Lung (tissue), 12 donors: ENCODE results near the gene PSRC1. TPM values are rescaled to one million over a fixed set of nuclear protein-coding genes. Genes with fewer than 3 reads are reported as not detected.
A peak's percentile ranks its signal among the peaks of the same experiment; 100 is the strongest.
"Not testable (repeated sequence)": the region's sequence is repeated elsewhere in the genome, so short reads cannot be mapped to it uniquely, and the experiment has no call there.

ENCODE experiments used
- ATAC-seq: fragments of 200-7000 bp; cut with Tn5 transposase; one replicate; pipeline ENCODE4 v1.9.1; 2020; ENCODE audit warnings: moderate number of reproducible peaks; ENCODE audit not compliant: insufficient read depth, low FRiP score
- DNase-seq, 3 donors: peaks; one replicate each; pipeline ENCODE4 v3.0.0-alpha.2; 2013 to 2017
- H3K27ac ChIP-seq, 2 donors: one replicate each; pipeline ENCODE4 v1.5.1; 2013; ENCODE audit warnings: mild to moderate bottlenecking in 2 of 2, moderate library complexity in 2 of 2, control low read depth in 1 of 2, inconsistent platforms in 1 of 2, low read depth in 1 of 2, low read length in 1 of 2
- H3K27me3 ChIP-seq, 3 donors: one replicate each; pipeline ENCODE4 v1.5.1; 2013; ENCODE audit warnings: low read length in 2 of 3; ENCODE audit not compliant: control insufficient read depth in 3 of 3, insufficient read depth in 3 of 3
- H3K36me3 ChIP-seq, 4 donors: one replicate each; pipeline ENCODE4 v1.5.1; 2013; ENCODE audit warnings: low read length in 4 of 4, mild to moderate bottlenecking in 1 of 4, moderate library complexity in 1 of 4; ENCODE audit not compliant: control insufficient read depth in 4 of 4, insufficient read depth in 4 of 4
- H3K4me1 ChIP-seq, 5 donors: one replicate each; pipeline ENCODE4 v1.5.1; 2013; ENCODE audit warnings: low read length in 5 of 5, mild to moderate bottlenecking in 2 of 5, moderate library complexity in 1 of 5; ENCODE audit not compliant: control insufficient read depth in 5 of 5, insufficient read depth in 5 of 5
- H3K4me3 ChIP-seq: one replicate; pipeline ENCODE4 v1.5.1; 2013; ENCODE audit warnings: mild to moderate bottlenecking, control low read depth, moderate library complexity
- H3K9ac ChIP-seq, 2 donors: one replicate each; pipeline ENCODE4 v1.5.1; 2013; ENCODE audit warnings: low read length in 2 of 2, control low read depth in 1 of 2; ENCODE audit not compliant: insufficient read depth in 1 of 2
- H3K9me3 ChIP-seq, 4 donors: one replicate each; pipeline ENCODE4 v1.5.1; 2013; ENCODE audit warnings: low read length in 3 of 4, mild to moderate bottlenecking in 1 of 4, moderate library complexity in 1 of 4; ENCODE audit not compliant: control insufficient read depth in 4 of 4, insufficient read depth in 3 of 4
- CTCF ChIP-seq: IDR thresholded peaks from 2 replicates; pipeline ENCODE4 v1.5.1; 2012; ENCODE audit warnings: mild to moderate bottlenecking; ENCODE audit errors: control extremely low read depth, extremely low read depth
- WGBS, 2 donors: extraction: QIAGEN DNeasy Blood & Tissue Kit; methylation state at CpG; one replicate each; pipeline ENCODE4 v1.1.7; 2013; 5-methylcytosine and 5-hydroxymethylcytosine counted together
- polyA plus RNA-seq, 2 donors: library from polyadenylated mRNA; stranded (reverse); fragments of 200-250 nt; gene quantifications; one replicate each; pipeline ENCODE4 v1.2.1, GENCODE V29; 2013
- total RNA-seq, 2 donors: library from RNA; depleted of rRNA in 1 of 2; stranded (reverse); fragments of >200 nt in 1 of 2; gene quantifications; one replicate each; pipeline ENCODE4 v1.2.1, GENCODE V29; 2014 to 2021
- donor health status: control.
- donor health status: control.
- donor health status: Bipolar disorder and iron deficiency.
- donor health status: healthy.
- donor health status: DM: yes; HTN: yes; CAD: no.

The PSRC1 gene
- total and polyA plus RNA-seq, 4 donors, result 2.7 to 4.9 (median 4.8) TPM

DNA sequence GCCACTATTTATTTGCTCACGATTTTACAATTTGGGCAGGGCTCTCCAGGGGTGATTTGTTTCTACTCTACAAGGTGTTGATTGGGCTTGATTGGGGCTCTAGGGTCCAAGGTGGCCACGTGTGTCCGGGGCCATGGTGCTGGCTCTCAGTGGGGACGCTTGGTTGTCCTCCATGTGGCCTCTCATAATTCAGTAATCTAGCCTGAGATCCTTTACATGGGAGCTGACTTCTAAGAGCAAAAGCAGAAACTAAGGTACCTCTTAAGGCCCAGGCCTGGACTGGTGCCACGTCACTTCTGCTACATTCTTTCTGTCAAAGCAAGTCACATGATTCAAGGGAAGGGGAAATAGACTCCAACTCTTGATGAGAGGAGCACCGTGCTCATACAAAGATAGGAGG, 8.1 kb upstream of the PSRC1 start:
- H3K4me3 ChIP-seq, result no peak overlapping the region
- no peak overlapping the region for H3K9ac ChIP-seq
- DNase-seq (peak; percentile 39 to 71 (median 44)), ATAC-seq (no peak)
- H3K27me3 ChIP-seq, result no peaks in the 10 kb centered on the region
- TF ChIP-seq CTCF, result no peak
- WGBS, 2 donors, result 55 to 59% methylated on average over 6 of the region's 6 CpGs
- peak overlapping the region in 1 of 2 donors; percentile 42 for H3K27ac ChIP-seq
- H3K9me3 ChIP-seq, result no peaks in the 10 kb centered on the region
- H3K4me1 ChIP-seq, result peaks cover 0 to 10% (median 2%) of the 10 kb centered on the region in 5 donors
- no peaks in the 10 kb centered on the region for H3K36me3 ChIP-seq

- H3K9ac ChIP-seq, result no peak overlapping the region
Observed at GRCh38 chr1:109290137-109290536, 7.2 kb upstream of the PSRC1 start.

GRCh38 chr1:109286762-109287161, 3.8 kb upstream of the PSRC1 start:
- H3K27ac ChIP-seq, ATAC-seq, H3K27me3 ChIP-seq, H3K9me3 ChIP-seq, DNase-seq, H3K4me3 ChIP-seq, H3K9ac ChIP-seq, H3K36me3 ChIP-seq: not testable (repeated sequence)
- 87 to 88% methylated on average over 5 of the region's 5 CpGs for WGBS, 2 donors
- peaks cover 0 to 14% (median 5%) of the 10 kb centered on the region in 5 donors for H3K4me1 ChIP-seq

More at GRCh38 chr1:109290137-109290536, 7.2 kb upstream of the PSRC1 start:
- DNase-seq (no peak), ATAC-seq (no peak)
- Histone ChIP-seq H3K9me3 (no peaks in the 10 kb centered on the region), H3K4me1 (peaks cover 0 to 10% (median 2%) of the 10 kb centered on the region in 5 donors), H3K27me3 (no peaks in the 10 kb centered on the region), H3K4me3 (no peak overlapping the region), H3K36me3 (no peaks in the 10 kb centered on the region), H3K27ac (no peak overlapping the region)
- TF ChIP-seq CTCF, result no peak
- WGBS, 2 donors, result 96 to 100% methylated on average over 1 of the region's 1 CpG

DNA sequence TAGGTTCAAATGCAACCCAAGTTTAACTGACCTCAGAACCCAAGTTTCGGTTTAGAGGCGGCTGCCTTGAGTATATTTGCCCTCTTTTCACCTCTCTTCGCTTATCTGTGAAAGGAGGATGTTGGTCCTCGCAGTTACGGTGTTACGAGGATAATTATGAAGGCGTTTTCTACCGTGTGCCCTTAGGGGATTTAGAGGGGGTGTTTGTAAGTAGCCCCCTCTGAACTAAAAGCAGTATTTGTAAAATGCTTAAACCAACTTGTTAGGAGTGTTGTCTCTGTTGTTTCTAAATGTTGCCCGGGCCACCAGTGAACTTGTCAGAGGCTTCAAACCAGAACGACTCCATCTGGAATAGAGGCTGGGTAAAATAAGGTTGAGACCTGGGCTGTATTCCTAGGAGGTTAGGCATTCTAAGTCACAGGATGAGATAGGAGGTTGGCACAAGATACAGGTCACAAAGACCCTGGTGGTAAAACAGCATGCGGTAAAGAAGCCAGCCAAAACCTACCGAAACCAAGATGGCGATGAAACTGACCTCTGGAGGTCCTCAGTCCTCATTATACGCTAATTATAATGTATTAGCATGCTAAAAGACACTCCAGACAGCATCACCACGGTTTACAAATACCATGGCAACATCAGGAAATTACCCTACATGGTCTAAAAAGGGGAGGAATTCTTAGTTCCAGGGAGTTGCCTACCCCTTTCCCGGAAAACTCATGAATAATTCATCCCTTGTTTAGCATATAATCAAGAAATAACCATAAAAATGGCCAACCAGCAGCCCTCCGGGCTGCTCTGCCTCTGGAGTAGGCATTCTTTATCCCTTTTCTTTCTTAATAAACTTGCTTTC, 1.0 kb upstream of the PSRC1 start:
- peak overlapping the region; percentile 50 to 88 for H3K27ac ChIP-seq
- no peak for TF ChIP-seq CTCF
- H3K36me3 ChIP-seq, result peaks cover 0 to 11% (median 5%) of the 10 kb centered on the region in 4 donors
- no peak for DNase-seq
- H3K4me1 ChIP-seq, result peaks cover 0 to 22% (median 10%) of the 10 kb centered on the region in 5 donors
- H3K9ac ChIP-seq, result peak overlapping the region; percentile 16 to 79
- 46 to 54% methylated on average over 17 of the region's 17 CpGs for WGBS, 2 donors
- no peak for ATAC-seq
- no peaks in the 10 kb centered on the region for H3K27me3 ChIP-seq
- no peaks in the 10 kb centered on the region for H3K9me3 ChIP-seq
- H3K4me3 ChIP-seq, result peak overlapping the region; percentile 41
